Thyroid gland (tissue), 4 donors: Measurements from ENCODE around the gene SH3BGRL3.

ENCODE experiments used
- POLR2A ChIP-seq, 2 donors: fragments of 450-650 bp; IDR thresholded peaks; one replicate each; pipeline ENCODE4 v1.6.1; 2017; ENCODE audit warnings: antibody characterized with exemption in 2 of 2, mild to moderate bottlenecking in 2 of 2, moderate library complexity in 1 of 2
- TF ChIP-seq, protein P1 (sequence below), 6 experiments: fragments of 200-600 bp in 3 of 6; fragments of 450-650 bp in 3 of 6; sonication (generic) in 3 of 6; IDR thresholded peaks; one replicate each; pipeline ENCODE4 v1.5.1; 2016 to 2019; ENCODE audit warnings: antibody characterized with exemption in 6 of 6, mild to moderate bottlenecking in 2 of 6, inconsistent platforms in 1 of 6, moderate library complexity in 1 of 6

DNA sequence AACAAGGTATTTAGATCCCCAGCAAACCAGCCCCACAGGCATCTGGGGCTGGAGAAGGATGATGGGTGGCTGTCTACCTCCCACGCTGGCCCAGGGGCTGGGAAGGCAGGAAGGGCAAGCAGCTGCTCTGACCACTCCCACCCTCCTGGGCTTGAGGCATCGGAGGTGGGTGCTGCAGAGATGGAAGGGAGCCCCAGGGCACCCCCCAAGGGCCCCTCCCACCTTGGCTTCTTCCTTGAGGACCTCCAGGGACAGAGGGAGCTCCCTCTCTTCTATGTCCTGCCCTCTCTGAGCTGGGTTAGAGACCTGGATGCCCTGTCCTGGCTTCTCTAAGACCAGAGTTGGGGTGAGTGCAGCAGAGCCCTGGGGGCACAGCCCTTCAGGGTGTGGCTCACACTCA, 41.0 kb downstream of the SH3BGRL3 start:
- no peak for TF ChIP-seq POLR2A (IDR thresholded peaks at IDR 0.05)
- TF ChIP-seq, protein P1, sequence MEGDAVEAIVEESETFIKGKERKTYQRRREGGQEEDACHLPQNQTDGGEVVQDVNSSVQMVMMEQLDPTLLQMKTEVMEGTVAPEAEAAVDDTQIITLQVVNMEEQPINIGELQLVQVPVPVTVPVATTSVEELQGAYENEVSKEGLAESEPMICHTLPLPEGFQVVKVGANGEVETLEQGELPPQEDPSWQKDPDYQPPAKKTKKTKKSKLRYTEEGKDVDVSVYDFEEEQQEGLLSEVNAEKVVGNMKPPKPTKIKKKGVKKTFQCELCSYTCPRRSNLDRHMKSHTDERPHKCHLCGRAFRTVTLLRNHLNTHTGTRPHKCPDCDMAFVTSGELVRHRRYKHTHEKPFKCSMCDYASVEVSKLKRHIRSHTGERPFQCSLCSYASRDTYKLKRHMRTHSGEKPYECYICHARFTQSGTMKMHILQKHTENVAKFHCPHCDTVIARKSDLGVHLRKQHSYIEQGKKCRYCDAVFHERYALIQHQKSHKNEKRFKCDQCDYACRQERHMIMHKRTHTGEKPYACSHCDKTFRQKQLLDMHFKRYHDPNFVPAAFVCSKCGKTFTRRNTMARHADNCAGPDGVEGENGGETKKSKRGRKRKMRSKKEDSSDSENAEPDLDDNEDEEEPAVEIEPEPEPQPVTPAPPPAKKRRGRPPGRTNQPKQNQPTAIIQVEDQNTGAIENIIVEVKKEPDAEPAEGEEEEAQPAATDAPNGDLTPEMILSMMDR (IDR thresholded peaks at IDR 0.05) = no peak
